GM21528 (cell line): ENCODE results near the gene PCGF1.
A peak's percentile ranks its signal among the peaks of the same experiment; 100 is the strongest.

ENCODE experiments used
- ATAC-seq: cut with Tn5 transposase; IDR thresholded peaks from one replicate; pipeline ENCODE4 v1.9.1; 2021; ENCODE audit warnings: mild to moderate bottlenecking, moderate library complexity; ENCODE audit not compliant: unreplicated experiment, low FRiP score

PCGF1 gene

DNA sequence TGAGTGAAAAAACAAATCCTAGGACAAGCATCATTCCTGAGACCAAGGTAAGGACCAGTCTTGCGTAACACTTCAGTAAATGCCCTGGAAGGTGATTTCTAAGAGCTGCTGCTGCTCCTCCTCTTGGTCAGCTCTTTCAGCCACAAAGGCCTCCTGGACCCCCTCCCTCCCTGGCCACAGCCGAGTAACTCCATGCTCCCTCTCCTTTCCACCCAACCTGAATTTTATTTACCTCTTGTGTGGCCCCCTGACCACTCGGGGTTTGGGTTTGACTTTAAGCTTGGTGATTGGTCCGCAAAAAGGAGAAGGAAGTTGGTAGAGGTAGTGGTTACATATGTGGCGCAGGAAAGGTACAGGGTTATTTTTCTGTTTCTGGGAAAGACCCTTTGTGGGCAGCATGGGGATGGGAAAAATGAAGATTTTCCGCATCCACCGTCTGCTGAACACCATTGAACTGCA lies 31.4 kb upstream of the PCGF1 start:
- ATAC-seq: no peak

DNA sequence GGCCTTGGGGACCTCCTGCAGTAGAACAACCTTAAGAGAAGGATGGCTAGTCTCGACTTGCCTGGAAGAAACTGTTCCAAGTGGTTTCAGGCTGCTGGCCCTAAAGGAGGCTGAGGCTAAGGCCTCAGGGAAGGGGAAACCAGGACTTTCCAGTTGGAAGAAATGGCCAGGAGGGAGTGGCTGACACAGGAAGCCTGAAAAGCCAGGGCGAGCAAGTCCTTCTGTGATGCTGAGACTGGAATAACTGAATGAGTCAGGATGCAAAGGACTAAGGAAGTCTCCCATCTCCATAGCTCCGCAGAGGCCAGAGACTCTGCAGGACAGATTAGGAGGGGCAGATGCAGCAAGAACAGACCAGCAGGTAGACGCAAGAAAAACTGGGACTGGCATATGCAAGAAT lies 29.6 kb upstream of the PCGF1 start:
- ATAC-seq: no peak

DNA sequence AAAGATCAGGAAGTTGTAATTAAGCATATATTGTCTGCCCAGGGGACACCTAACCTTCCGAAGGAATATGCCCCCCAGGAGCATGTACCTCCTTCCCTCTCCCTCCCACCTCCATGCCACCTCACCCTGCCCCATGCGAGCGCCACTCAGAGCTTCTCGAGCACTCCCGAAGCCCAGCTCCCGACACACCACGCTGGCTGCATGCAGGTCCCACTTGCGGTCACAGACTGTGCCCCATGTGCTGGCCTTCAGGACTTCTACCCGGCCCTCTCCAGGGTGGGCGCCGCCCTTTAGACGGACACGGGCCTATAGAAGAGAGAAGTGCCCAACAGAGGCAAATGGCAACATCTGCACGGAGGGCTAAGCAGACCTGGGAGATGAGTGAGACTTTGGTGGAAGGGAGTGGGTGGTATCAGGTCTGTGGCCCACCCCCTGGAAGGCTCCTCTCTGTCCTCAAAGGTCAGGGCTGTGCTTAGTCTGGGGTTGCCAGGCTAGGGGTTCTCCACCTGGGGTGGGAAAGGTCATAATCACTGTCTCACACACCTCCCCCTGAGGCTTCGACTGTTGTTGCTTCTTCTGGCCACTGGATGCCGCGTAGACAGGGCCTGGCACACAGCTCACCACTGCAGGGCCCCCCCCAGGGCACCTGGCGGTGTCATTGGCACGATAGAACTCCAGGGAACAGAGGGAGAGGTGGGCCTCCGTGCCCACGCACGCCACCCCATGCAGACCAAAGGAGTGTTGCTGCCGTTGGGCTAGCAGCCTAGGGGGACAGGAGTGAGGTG lies 28.9 kb upstream of the PCGF1 start:
- no peak for ATAC-seq

GRCh38 chr2:74535440-74535965 lies 28.0 kb upstream of the PCGF1 start:
- ATAC-seq: no peak

- ATAC-seq: no peak
These were observed 26.9 kb upstream of the PCGF1 start for GRCh38 chr2:74534411-74534810.

GRCh38 chr2:74533464-74533863 lies 26.0 kb upstream of the PCGF1 start:
- no peak for ATAC-seq

- ATAC-seq: no peak
These were observed 24.7 kb upstream of the PCGF1 start for GRCh38 chr2:74532222-74532621.

DNA sequence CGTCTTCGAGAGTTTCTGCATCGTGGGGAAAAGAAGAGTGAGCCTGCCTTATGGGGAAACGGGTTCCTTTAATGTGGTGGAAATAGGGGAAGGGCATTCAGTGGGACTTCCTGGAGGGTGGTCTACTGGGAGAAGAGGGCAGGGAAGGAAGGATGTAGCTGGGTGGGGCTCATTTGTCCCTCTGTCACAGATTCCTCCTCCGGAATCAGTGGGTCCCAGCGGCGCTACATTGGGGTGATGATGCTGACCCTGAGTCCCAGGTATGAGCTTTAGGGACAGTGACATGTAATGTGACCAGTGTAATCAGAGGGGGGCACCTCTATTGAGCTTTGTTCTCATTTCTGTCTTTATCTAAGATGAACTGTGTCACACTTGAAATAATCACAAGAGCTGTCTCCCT lies 24.2 kb upstream of the PCGF1 start:
- ATAC-seq: no peak

GRCh38 chr2:74530239-74531187 lies 23.0 kb upstream of the PCGF1 start:
- ATAC-seq: peak; percentile 22

- ATAC-seq: peak; percentile 79
These were observed 22.1 kb upstream of the PCGF1 start, which contains the start of the genes AUP1 and HTRA2 for GRCh38 chr2:74529357-74530238. AUP1 (minus strand) TSS chr2:74529706; CDS start chr2:74529629, 77 bp downstream. HTRA2 (plus strand) TSS chr2:74529933; CDS start chr2:74530007, 74 bp downstream.

DNA sequence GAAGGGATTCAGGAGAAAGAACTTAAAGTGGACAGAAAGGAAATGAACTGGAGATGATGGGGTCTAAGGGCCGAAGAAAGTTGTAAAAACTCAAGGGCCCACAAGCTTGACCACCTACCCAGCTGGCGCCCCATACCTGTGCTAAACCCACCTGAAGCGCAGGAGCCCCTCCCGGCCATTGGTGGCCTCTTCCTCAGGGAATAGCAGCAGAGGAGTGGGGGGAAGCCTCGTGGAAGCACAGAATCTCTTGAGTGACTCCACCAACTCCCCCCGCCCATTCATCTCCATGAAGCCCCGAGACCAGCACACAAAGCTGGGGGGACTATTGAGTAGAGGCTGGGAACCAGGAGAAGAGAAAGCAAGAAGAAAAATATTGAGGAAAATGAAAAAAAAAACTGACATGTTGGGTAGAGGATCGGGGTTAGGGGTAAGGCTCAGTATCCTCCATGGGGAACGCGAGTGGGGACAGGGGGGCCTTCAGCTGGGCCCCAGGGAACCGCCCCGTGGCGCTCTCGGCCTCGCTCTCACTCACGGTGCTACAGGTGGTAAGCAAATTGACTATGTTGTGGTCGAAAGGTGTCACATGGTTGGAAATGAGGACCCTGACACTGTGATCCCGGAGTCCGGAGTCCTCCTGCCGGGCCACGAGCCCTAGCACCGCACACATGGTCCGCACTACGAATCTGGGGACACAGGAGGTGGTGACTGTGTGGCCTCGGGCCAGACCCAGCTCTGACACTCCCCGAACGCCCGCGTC lies 21.3 kb upstream of the PCGF1 start:
- peak; percentile 7 for ATAC-seq

DNA sequence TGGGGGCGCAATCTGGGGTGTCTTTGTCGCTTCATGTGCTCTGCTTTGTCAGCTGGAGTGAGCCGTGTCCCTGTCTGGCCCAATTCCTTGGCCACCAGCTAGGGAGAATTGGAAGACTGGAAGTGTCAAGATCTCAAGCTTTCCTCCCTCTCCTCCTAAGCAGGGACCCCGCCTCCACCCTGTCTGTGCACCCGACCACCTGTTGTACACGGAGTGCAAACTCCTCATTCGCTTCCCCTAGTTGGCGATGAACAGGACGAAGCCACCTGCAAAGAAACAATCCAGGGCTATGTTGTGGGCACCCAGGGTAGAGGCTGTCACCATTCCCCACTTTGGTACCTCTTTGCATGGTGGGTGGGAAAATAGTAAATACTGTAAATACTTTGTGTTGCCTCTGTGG lies 20.2 kb upstream of the PCGF1 start:
- ATAC-seq: no peak

DNA sequence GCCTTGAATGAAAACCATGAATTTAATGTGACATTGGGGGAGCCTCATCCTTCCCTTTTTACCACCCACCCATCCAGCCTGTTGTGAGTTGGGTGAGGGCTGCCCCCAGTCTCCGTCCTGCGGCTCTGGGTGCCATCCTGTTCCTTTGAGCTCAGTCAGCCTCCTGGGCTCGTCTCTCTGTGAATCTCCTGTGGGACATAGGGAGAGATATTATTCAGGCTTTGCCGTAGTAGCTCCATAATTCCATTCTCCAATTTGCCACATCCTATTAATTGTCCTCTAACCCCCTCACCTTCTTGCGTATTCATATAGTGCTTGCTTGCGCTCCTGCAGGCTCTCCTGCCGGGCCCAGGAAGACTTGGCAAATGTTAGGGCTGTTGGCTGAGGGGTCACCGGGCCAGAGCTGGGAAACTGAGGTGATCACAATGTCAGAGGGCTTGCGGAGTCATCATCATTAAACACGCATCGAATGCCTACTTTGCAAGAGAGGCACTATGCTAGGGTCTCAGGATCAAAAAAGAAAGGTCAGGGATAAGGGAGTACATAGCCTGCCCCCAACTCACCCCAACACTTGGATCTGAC lies 19.2 kb upstream of the PCGF1 start:
- ATAC-seq: no peak

- no peak for ATAC-seq
These were observed 18.5 kb upstream of the PCGF1 start, which contains the start of gene DQX1 for GRCh38 chr2:74525717-74526648. DQX1 (minus strand) TSS chr2:74526231; CDS start chr2:74525729, 502 bp downstream.

DNA sequence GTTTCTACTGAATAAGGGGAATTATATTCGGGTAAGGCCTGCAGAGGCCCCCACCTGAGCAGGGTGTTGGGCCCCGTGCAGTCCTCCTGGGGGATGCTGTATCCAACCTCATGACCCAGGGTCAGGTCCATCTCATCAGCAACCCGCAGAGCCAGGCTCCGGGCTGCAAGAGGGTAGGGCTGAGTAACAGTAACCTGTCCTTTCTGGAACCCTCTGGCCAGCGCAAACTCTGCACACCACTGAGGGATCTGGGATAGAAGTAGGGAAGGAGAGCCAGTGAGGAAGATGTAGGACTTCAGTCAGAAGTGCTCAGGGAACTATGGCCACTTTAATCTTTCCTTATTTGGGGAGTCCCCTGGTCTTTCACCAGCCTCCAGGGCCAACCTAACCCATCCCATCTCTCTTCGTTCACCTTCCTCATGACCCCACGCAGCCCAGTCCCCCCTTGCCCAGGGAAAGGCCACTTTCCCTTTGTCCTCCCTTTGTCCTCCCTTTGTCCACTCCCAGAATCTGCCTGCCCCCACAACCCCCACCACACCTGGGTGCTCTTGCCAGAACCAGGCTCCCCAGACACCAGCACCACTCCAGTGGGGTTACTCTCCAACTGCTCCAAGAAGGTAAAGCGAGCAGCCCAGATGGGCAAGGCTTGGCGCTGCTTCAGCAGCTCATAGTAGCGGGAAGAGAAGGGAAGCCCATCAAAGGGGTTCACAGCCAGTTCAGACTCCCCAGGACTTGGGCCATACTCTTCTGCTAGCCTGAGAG lies 17.6 kb upstream of the PCGF1 start:
- ATAC-seq: no peak

GRCh38 chr2:74524005-74524404 lies 16.5 kb upstream of the PCGF1 start:
- no peak for ATAC-seq

DNA sequence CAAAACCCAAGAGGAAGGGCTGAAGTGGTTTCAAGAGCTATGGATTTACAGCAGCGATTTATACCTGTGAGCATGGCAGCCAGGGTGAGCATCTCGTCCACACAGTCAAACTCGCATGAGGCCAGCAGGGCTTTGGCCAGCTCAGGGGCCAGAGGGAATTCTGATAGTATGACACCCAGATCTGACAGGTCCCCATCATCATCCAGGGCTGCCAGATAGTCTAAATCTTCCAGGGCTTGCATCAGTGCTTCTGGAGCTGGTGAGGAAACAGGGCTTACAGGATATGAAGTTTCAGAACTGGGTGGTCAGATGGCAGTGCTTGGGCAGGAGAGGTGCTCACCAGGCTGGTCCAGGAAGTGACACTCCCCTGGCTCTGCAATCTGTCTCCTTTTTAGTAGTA lies 15.0 kb upstream of the PCGF1 start:
- ATAC-seq: no peak
